Measurements from ENCODE around the gene DIAPH1.

DIAPH1 gene

DNA sequence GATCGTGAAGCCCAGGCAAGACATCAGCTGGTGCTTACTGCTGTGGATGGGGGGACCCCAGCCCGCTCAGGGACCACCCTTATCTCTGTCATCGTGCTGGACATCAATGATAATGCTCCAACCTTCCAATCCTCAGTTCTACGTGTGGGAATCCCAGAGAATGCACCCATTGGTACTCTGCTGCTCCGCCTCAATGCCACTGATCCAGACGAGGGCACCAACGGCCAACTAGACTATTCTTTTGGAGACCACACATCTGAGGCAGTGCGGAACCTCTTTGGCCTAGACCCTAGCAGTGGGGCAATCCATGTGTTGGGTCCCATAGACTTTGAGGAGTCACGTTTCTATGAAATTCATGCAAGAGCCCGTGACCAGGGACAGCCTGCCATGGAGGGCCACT lies 129.0 kb downstream of the DIAPH1 start:
- no peak overlapping the region for H3K9ac ChIP-seq (ENCODE audit: low read length in 5 of 5)
- H3K4me1 ChIP-seq (ENCODE audit: control insufficient read depth in 5 of 5, insufficient read depth in 5 of 5, low read length in 5 of 5), result peaks cover 4 to 16% (median 11%) of the 10 kb centered on the region in 5 donors

DNA sequence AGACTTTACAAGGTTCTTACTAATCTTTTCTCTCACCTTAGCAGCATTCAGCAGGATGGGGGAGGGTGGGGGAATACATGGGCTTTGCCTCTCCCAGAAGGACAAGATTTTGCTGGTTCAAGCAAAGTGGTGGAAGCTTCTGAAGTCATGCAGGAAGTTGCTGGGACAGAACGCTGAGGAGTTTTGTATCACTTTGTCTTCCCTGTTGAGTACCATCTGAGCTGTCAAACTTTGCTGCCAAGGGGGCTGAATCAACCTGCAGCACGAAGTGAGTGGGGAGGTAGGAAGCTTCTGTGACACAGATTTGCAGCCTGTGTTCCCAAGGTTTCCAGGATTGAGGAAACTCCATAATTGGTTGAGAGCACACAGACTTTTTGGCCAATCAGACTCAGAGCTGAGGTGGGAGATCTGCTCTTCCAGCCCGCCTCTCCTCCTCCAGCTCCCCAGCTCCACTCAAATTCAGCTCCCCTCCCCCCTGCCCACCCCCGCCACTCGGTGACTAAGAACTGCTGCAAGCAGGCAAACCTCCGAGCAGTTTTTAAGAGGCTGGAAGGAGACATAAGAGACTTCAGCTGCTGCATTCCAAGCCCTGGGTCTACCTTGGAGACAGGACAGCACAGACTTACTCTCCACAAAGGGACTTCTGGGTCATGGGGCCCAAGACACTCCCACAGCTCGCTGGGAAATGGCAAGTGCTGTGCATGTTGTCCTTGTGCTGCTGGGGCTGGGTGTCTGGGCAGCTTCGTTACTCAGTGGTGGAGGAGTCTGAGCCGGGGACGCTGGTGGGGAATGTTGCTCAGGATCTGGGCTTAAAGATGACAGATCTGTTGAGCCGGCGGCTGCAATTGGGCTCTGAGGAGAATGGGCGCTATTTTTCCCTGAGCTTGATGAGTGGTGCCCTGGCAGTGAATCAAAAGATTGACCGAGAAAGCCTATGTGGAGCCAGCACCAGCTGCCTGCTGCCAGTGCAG lies 129.9 kb downstream of the DIAPH1 start, which contains the start of gene PCDHGC5:
Gene PCDHGC5, plus strand, starts transcription at position 491 of the 971 bp plus-strand sequence. Its CDS starts 160 bp downstream, at position 651.
- Histone ChIP-seq H3K4me1 (ENCODE audit: control insufficient read depth in 5 of 5, insufficient read depth in 5 of 5, low read length in 5 of 5) (peaks cover 4 to 26% (median 17%) of the 10 kb centered on the region in 5 donors), H3K27me3 (ENCODE audit: control insufficient read depth in 5 of 5, insufficient read depth in 4 of 5, low read length in 5 of 5) (peaks cover 0 to 16% (median 11%) of the 10 kb centered on the region in 5 donors), H3K9me3 (ENCODE audit: control insufficient read depth in 5 of 5, low read length in 5 of 5) (no peaks in the 10 kb centered on the region), H3K27ac (ENCODE audit: low read depth, low read length) (no peak within 1 kb of the TSS), H3K4me3 (ENCODE audit: low read depth in 1 of 5, low read length in 5 of 5) (no peak within 1 kb of the TSS), H3K9ac (ENCODE audit: low read length in 5 of 5) (no peak within 1 kb of the TSS), H3K36me3 (ENCODE audit: control insufficient read depth in 5 of 5, insufficient read depth in 5 of 5, low read length in 5 of 5) (peaks cover 0 to 31% (median 20%) of the 10 kb centered on the region in 5 donors)

More for the DNA sequence above, 129.0 kb downstream of the DIAPH1 start:
- peaks cover 0 to 12% (median 7%) of the 10 kb centered on the region in 5 donors for H3K27me3 ChIP-seq (ENCODE audit: control insufficient read depth in 5 of 5, insufficient read depth in 4 of 5, low read length in 5 of 5)
- H3K4me3 ChIP-seq (ENCODE audit: low read depth in 1 of 5, low read length in 5 of 5), result no peak overlapping the region
- no peaks in the 10 kb centered on the region for H3K9me3 ChIP-seq (ENCODE audit: control insufficient read depth in 5 of 5, low read length in 5 of 5)
- no peak overlapping the region for H3K27ac ChIP-seq (ENCODE audit: low read depth, low read length)
- H3K36me3 ChIP-seq (ENCODE audit: control insufficient read depth in 5 of 5, insufficient read depth in 5 of 5, low read length in 5 of 5), result peaks cover 0 to 32% (median 20%) of the 10 kb centered on the region in 5 donors

DNA sequence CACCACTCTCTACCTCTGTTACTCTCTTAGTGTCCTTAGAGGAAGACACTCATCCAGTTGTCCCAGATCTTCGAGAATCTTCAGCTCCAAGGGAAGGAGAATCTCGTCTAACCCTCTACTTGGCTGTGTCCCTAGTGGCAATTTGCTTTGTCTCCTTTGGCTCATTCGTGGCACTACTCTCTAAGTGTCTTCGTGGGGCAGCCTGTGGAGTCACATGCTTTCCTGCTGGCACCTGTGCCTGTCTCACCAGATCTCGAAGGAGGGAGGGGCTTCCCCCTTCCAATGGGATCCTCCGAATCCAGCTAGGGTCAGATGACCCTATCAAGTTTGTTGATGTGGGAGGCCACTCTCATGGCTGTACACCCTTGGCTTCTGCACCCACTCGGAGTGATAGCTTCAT lies 131.7 kb downstream of the DIAPH1 start:
- peaks cover 4 to 28% (median 19%) of the 10 kb centered on the region in 5 donors for H3K4me1 ChIP-seq (ENCODE audit: control insufficient read depth in 5 of 5, insufficient read depth in 5 of 5, low read length in 5 of 5)
- no peak overlapping the region for H3K4me3 ChIP-seq (ENCODE audit: low read depth in 1 of 5, low read length in 5 of 5)
- H3K27me3 ChIP-seq (ENCODE audit: control insufficient read depth in 5 of 5, insufficient read depth in 4 of 5, low read length in 5 of 5), result peaks cover 0 to 17% (median 12%) of the 10 kb centered on the region in 5 donors
- H3K27ac ChIP-seq (ENCODE audit: low read depth, low read length), result no peak overlapping the region
- H3K36me3 ChIP-seq (ENCODE audit: control insufficient read depth in 5 of 5, insufficient read depth in 5 of 5, low read length in 5 of 5), result peaks cover 0 to 31% (median 20%) of the 10 kb centered on the region in 5 donors
- H3K9ac ChIP-seq (ENCODE audit: low read length in 5 of 5), result no peak overlapping the region
- no peaks in the 10 kb centered on the region for H3K9me3 ChIP-seq (ENCODE audit: control insufficient read depth in 5 of 5, low read length in 5 of 5)

DNA sequence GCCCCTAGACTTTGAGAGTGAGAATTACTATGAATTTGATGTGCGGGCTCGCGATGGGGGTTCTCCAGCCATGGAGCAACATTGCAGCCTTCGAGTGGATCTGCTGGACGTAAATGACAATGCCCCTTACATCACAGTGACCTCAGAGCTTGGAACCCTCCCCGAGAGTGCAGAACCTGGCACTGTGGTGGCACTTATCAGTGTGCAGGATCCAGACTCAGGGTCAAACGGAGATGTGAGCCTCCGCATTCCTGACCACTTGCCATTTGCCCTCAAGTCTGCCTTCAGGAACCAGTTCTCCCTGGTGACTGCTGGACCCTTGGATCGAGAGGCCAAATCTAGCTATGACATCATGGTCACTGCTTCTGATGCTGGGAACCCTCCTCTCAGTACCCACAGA lies 132.7 kb downstream of the DIAPH1 start:
- Histone ChIP-seq H3K9ac (ENCODE audit: low read length in 5 of 5) (no peak overlapping the region), H3K4me1 (ENCODE audit: control insufficient read depth in 5 of 5, insufficient read depth in 5 of 5, low read length in 5 of 5) (peaks cover 4 to 21% (median 19%) of the 10 kb centered on the region in 5 donors), H3K9me3 (ENCODE audit: control insufficient read depth in 5 of 5, low read length in 5 of 5) (no peaks in the 10 kb centered on the region), H3K27ac (ENCODE audit: low read depth, low read length) (no peak overlapping the region), H3K27me3 (ENCODE audit: control insufficient read depth in 5 of 5, insufficient read depth in 4 of 5, low read length in 5 of 5) (peaks cover 0 to 14% (median 12%) of the 10 kb centered on the region in 5 donors), H3K36me3 (ENCODE audit: control insufficient read depth in 5 of 5, insufficient read depth in 5 of 5, low read length in 5 of 5) (peaks cover 0 to 27% (median 20%) of the 10 kb centered on the region in 5 donors), H3K4me3 (ENCODE audit: low read depth in 1 of 5, low read length in 5 of 5) (no peak overlapping the region)

DNA sequence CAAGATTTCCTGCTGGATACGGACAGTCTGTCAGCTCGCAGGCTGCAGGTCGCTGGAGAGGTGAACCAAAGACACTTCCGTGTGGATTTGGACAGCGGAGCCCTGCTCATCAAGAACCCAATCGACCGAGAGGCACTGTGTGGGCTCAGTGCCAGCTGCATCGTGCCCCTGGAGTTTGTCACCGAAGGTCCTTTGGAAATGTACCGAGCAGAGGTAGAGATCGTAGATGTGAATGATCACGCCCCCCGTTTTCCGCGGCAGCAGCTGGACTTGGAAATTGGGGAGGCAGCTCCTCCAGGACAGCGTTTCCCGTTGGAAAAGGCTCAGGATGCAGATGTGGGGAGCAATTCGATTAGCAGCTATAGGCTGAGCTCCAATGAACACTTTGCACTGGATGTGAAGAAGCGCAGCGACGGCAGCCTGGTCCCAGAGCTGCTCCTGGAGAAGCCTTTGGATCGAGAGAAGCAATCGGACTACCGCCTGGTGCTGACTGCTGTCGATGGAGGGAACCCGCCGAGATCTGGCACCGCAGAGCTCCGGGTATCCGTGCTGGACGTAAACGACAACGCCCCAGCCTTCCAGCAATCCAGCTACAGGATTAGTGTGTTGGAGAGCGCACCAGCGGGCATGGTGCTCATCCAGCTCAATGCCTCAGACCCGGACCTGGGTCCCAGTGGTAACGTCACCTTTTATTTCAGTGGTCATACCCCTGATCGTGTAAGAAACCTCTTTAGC lies 133.3 kb downstream of the DIAPH1 start:
- H3K4me3 ChIP-seq (ENCODE audit: low read depth in 1 of 5, low read length in 5 of 5), result peak overlapping the region; percentile 17 to 61 (median 52)
- H3K36me3 ChIP-seq (ENCODE audit: control insufficient read depth in 5 of 5, insufficient read depth in 5 of 5, low read length in 5 of 5), result peaks cover 0 to 22% (median 15%) of the 10 kb centered on the region in 5 donors
- H3K27ac ChIP-seq (ENCODE audit: low read depth, low read length), result no peak overlapping the region
- no peaks in the 10 kb centered on the region for H3K9me3 ChIP-seq (ENCODE audit: control insufficient read depth in 5 of 5, low read length in 5 of 5)
- peaks cover 4 to 21% (median 19%) of the 10 kb centered on the region in 5 donors for H3K4me1 ChIP-seq (ENCODE audit: control insufficient read depth in 5 of 5, insufficient read depth in 5 of 5, low read length in 5 of 5)
- peak overlapping the region in 2 of 5 donors; percentile 43 to 49 for H3K9ac ChIP-seq (ENCODE audit: low read length in 5 of 5)
- peaks cover 0 to 14% (median 12%) of the 10 kb centered on the region in 5 donors for H3K27me3 ChIP-seq (ENCODE audit: control insufficient read depth in 5 of 5, insufficient read depth in 4 of 5, low read length in 5 of 5)

DNA sequence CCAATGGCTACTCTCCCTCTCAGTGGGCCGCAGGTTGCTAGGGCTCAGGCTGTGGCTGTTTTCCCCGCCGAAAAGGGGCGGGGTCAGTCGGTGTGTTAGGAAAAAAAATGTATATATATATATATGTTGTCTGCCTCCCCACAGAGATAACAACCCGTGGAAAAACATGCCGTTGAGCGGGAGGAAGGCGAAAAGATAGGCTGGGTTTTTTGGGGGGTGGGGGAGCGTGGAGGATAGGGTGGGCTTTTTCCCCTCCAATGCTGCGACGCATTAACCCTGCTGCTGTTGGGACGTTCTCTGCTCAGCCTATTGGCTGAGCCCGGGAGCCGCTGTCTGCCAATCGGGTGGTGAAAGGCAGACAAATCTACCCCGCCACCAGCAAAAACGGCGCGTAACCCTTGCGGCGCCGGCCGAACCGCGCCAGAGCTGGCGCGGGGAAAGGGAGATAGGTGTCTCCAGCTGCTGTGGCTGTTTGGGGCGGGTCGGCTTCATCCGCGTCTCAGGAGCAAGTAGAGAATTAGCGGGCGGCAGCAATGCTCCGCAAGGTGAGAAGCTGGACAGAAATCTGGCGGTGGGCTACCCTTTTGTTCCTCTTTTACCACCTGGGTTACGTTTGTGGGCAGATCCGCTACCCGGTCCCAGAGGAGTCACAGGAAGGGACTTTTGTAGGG lies 134.0 kb downstream of the DIAPH1 start, which contains the start of gene PCDHGC4:
Gene PCDHGC4, plus strand, starts transcription at position 390 of the 671 bp plus-strand sequence. Its CDS starts 144 bp downstream, at position 534.
- peak within 1 kb of the TSS in 3 of 5 donors; percentile 13 to 49 (median 43) for H3K9ac ChIP-seq (ENCODE audit: low read length in 5 of 5)

DNA sequence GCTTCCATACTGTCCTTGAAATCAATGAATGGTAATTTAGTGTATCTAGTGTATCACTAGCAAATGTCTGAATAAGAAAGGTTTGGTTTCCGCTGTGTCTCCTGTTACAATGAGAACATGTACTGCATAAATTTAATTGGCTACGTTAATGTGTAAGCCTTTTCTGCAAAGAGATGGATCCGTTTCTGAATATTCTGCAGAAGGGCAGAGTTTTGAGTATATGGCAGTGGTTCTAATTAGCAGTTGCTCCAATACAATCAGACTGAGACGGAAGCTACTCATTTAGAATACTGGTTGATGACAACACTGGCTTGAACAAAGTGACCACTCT lies 134.5 kb downstream of the DIAPH1 start:
- H3K4me1 ChIP-seq (ENCODE audit: control insufficient read depth in 5 of 5, insufficient read depth in 5 of 5, low read length in 5 of 5), result peaks cover 4 to 28% (median 24%) of the 10 kb centered on the region in 5 donors
- no peaks in the 10 kb centered on the region for H3K9me3 ChIP-seq (ENCODE audit: control insufficient read depth in 5 of 5, low read length in 5 of 5)
- H3K27ac ChIP-seq (ENCODE audit: low read depth, low read length), result no peak overlapping the region
- no peak overlapping the region for H3K9ac ChIP-seq (ENCODE audit: low read length in 5 of 5)
- peaks cover 0 to 10% (median 6%) of the 10 kb centered on the region in 5 donors for H3K36me3 ChIP-seq (ENCODE audit: control insufficient read depth in 5 of 5, insufficient read depth in 5 of 5, low read length in 5 of 5)
- H3K27me3 ChIP-seq (ENCODE audit: control insufficient read depth in 5 of 5, insufficient read depth in 4 of 5, low read length in 5 of 5), result peaks cover 0 to 14% (median 12%) of the 10 kb centered on the region in 5 donors
- H3K4me3 ChIP-seq (ENCODE audit: low read depth in 1 of 5, low read length in 5 of 5), result peak overlapping the region in 4 of 5 donors; percentile 17 to 59 (median 51)

More for the DNA sequence above, 134.0 kb downstream of the DIAPH1 start, which contains the start of gene PCDHGC4:
- Histone ChIP-seq H3K27me3 (ENCODE audit: control insufficient read depth in 5 of 5, insufficient read depth in 4 of 5, low read length in 5 of 5) (peaks cover 0 to 14% (median 12%) of the 10 kb centered on the region in 5 donors), H3K36me3 (ENCODE audit: control insufficient read depth in 5 of 5, insufficient read depth in 5 of 5, low read length in 5 of 5) (peaks cover 0 to 15% (median 8%) of the 10 kb centered on the region in 5 donors), H3K27ac (ENCODE audit: low read depth, low read length) (no peak within 1 kb of the TSS), H3K9me3 (ENCODE audit: control insufficient read depth in 5 of 5, low read length in 5 of 5) (no peaks in the 10 kb centered on the region), H3K4me3 (ENCODE audit: low read depth in 1 of 5, low read length in 5 of 5) (peak within 1 kb of the TSS; percentile 17 to 61 (median 52)), H3K4me1 (ENCODE audit: control insufficient read depth in 5 of 5, insufficient read depth in 5 of 5, low read length in 5 of 5) (peaks cover 4 to 23% (median 20%) of the 10 kb centered on the region in 5 donors)

DNA sequence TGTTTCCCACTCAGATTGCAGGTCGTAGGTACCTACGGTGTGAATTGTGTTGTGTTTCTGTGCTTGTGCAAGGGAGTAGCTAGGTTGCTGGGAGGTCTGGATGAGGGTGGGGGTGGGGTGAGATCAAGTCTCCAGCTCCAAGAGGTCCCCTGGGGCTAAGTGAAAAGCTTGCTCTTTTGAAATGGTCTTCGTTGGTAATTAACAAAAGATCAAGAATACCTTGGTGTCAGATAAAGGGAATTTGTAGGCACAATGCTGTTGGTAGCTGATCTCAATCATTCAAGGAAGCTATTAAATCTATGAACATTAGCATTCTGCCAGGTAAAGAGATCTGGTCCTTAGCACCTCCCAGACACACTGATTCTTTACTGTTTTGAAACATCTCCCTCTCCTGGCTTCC lies 134.9 kb downstream of the DIAPH1 start:
- Histone ChIP-seq H3K4me1 (ENCODE audit: control insufficient read depth in 5 of 5, insufficient read depth in 5 of 5, low read length in 5 of 5) (peaks cover 4 to 29% (median 26%) of the 10 kb centered on the region in 5 donors), H3K9me3 (ENCODE audit: control insufficient read depth in 5 of 5, low read length in 5 of 5) (no peaks in the 10 kb centered on the region), H3K36me3 (ENCODE audit: control insufficient read depth in 5 of 5, insufficient read depth in 5 of 5, low read length in 5 of 5) (peaks cover 0 to 9% (median 3%) of the 10 kb centered on the region in 5 donors), H3K27me3 (ENCODE audit: control insufficient read depth in 5 of 5, insufficient read depth in 4 of 5, low read length in 5 of 5) (peaks cover 0 to 14% (median 12%) of the 10 kb centered on the region in 5 donors), H3K4me3 (ENCODE audit: low read depth in 1 of 5, low read length in 5 of 5) (peak overlapping the region in 1 of 5 donors; percentile 52), H3K27ac (ENCODE audit: low read depth, low read length) (no peak overlapping the region), H3K9ac (ENCODE audit: low read length in 5 of 5) (no peak overlapping the region)

DNA sequence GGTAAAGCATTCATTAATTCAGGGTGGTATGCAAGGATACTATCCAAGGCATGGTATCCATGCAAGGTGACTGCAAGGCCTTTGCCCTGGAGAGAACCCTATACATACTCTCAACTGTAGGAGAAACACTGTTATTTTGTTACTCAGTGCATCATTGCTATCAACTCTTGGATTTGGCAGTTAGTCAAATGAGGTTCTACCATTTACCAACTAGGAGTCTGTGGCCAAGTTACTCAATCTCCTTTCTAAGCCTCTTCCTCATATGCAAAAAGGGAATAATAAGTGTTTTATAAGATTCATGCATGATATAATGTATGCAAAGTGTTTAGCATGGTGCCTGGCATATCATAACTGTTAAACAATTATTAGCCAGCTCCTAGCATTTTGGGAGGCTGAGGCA lies 139.0 kb downstream of the DIAPH1 start:
- Histone ChIP-seq H3K9ac (ENCODE audit: low read length in 5 of 5) (no peak overlapping the region), H3K9me3 (ENCODE audit: control insufficient read depth in 5 of 5, low read length in 5 of 5) (no peaks in the 10 kb centered on the region), H3K27ac (ENCODE audit: low read depth, low read length) (no peak overlapping the region), H3K27me3 (ENCODE audit: control insufficient read depth in 5 of 5, insufficient read depth in 4 of 5, low read length in 5 of 5) (peaks cover 0 to 11% (median 8%) of the 10 kb centered on the region in 5 donors), H3K4me3 (ENCODE audit: low read depth in 1 of 5, low read length in 5 of 5) (peak overlapping the region in 1 of 5 donors; percentile 20), H3K4me1 (ENCODE audit: control insufficient read depth in 5 of 5, insufficient read depth in 5 of 5, low read length in 5 of 5) (peaks cover 5 to 58% (median 51%) of the 10 kb centered on the region in 5 donors), H3K36me3 (ENCODE audit: control insufficient read depth in 5 of 5, insufficient read depth in 5 of 5, low read length in 5 of 5) (no peaks in the 10 kb centered on the region)
